MM.1S (cell line): ENCODE data around the gene SPAG16.

Experiments
- CTCF ChIP-seq: fragments of 300-600 bp; sonication (generic); IDR thresholded peaks from 2 replicates; pipeline ENCODE4 v1.5.1; 2016; ENCODE audit warnings: antibody characterized with exemption, low read length, mixed read lengths
- EZH2phosphoT487 ChIP-seq: fragments of 300-600 bp; sonication (generic); IDR thresholded peaks from 2 replicates; pipeline ENCODE4 v1.6.1; 2018; ENCODE audit warnings: antibody characterized with exemption, low read length

- TF ChIP-seq EZH2phosphoT487 (no peak), CTCF (no peak)
Measured at GRCh38 chr2:214203214-214203613, 919.0 kb downstream of the SPAG16 start.
